Measurements from ENCODE around the gene BAK1.

Gene BAK1

GRCh38 chr6:33609528-33609927 is 29.5 kb upstream of the BAK1 start:
- no peak for TF ChIP-seq CTCF (IDR thresholded peaks at IDR 0.05; ENCODE audit: control extremely low read depth, extremely low read depth, low read depth, missing control alignments)
- ChIA-PET POLR2A (no interaction called here), CTCF (interaction anchor here (6.4 kb wide), 1 partner anchor 22 kb away, joined by 73 read pairs; no protein-coding TSS in a partner anchor)
- DNase-seq (ENCODE audit: extremely low spot score): no peak

- ChIA-PET POLR2A (no interaction called here), CTCF (interaction anchor here (1.2 to 6.4 kb wide), 4 partner anchors 11 to 41 kb away, joined by 3 to 73 read pairs (median 22); partner anchors contain the start of gene ITPR3)
- no peak for DNase-seq (ENCODE audit: extremely low spot score)
- no peak for TF ChIP-seq CTCF (IDR thresholded peaks at IDR 0.05; ENCODE audit: control extremely low read depth, extremely low read depth, low read depth, missing control alignments)
Measured at GRCh38 chr6:33609019-33609418, 28.9 kb upstream of the BAK1 start.

GRCh38 chr6:33607784-33608161 is 27.7 kb upstream of the BAK1 start:
- DNase-seq (ENCODE audit: extremely low spot score): peak; percentile 70
- ChIA-PET CTCF (interaction anchor here (0.9 to 6.4 kb wide), 16 partner anchors 10 to 164 kb away, joined by 3 to 73 read pairs (median 8); partner anchors contain the start of genes BAK1 and ITPR3), POLR2A (no interaction called here)
- peak; percentile 55 for TF ChIP-seq CTCF (IDR thresholded peaks at IDR 0.05; ENCODE audit: control extremely low read depth, extremely low read depth, low read depth, missing control alignments)

- ChIA-PET CTCF (interaction anchor here (0.9 to 6.4 kb wide), 16 partner anchors 9 to 164 kb away, joined by 3 to 73 read pairs (median 8); partner anchors contain the start of genes BAK1 and ITPR3), POLR2A (no interaction called here)
- no peak for TF ChIP-seq CTCF (IDR thresholded peaks at IDR 0.05; ENCODE audit: control extremely low read depth, extremely low read depth, low read depth, missing control alignments)
- no peak for DNase-seq (ENCODE audit: extremely low spot score)
Measured at GRCh38 chr6:33607126-33607783, 27.2 kb upstream of the BAK1 start.

GRCh38 chr6:33606642-33607041 is 26.6 kb upstream of the BAK1 start:
- ChIA-PET POLR2A (no interaction called here), CTCF (interaction anchor here (1.0 to 6.4 kb wide), 11 partner anchors 9 to 94 kb away, joined by 3 to 73 read pairs (median 16); partner anchors contain the start of genes BAK1 and ITPR3)
- DNase-seq (ENCODE audit: extremely low spot score): no peak
- no peak for TF ChIP-seq CTCF (IDR thresholded peaks at IDR 0.05; ENCODE audit: control extremely low read depth, extremely low read depth, low read depth, missing control alignments)

- CTCF ChIA-PET: interaction anchor here (1.4 to 6.4 kb wide), 3 partner anchors 13 to 18 kb away, joined by 5 to 73 read pairs (median 20); no protein-coding TSS in a partner anchor
- TF ChIP-seq CTCF (IDR thresholded peaks at IDR 0.05; ENCODE audit: control extremely low read depth, extremely low read depth, low read depth, missing control alignments): no peak
- no peak for DNase-seq (ENCODE audit: extremely low spot score)
- POLR2A ChIA-PET: no interaction called here
Measured at GRCh38 chr6:33604941-33605854, 25.1 kb upstream of the BAK1 start.
